Placental epithelial cell (primary cell): ENCODE results near the gene MAP4K5. TPM values are rescaled to one million over a fixed set of nuclear protein-coding genes. Genes with fewer than 3 reads are reported as not detected.

Experiments used
- small RNA-seq: library from RNA; depleted of rRNA; stranded (forward); fragments of <200 nt; gene quantifications from one replicate; pipeline ENCODE3, GENCODE V24; 2012
- total RNA-seq: library from RNA; depleted of rRNA; stranded (reverse); fragments of >200 nt; gene quantifications from 2 replicates; pipeline ENCODE4 v1.2.3, GENCODE V29; 2012

Gene MAP4K5
- total RNA-seq, result 48.7 and 70.4 TPM in 2 replicates

DNA sequence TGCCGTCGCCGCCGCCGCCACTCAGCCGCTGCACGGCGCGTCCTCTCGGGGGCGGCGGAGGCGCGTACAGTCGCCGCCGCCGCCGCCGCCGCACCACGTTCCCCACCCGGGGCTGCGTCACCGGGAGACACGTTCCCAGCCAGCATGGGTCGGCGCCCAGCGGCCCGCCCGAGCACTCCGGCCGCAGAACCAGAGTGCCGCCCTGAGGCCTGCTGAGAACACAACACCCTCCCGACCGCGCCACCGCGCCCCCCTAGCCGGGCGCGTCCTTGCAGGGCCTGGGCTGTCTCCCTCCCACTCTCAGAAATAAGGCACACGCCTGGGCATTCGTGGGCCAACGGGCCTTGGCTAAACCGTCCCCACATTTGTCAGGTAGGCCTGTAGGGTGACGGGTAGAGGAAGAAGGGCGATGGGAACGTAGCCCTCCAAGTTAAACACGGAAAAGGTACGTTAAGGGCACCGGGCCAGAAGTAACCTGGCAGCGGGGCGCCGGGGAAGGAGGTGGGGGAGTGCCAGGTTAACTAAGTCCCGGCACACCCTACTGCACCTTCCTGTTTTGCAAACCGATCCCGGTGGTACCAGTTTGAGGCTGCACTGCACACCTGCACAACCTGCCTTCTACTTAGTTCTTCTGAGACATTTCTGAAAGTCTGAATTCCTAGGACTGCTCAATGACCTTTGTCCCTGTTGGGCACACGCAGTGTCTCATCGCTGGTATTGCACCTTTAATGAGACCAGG is at the start of gene MAP4K5:
TSS of gene MAP4K5 (minus strand) at position 68 of the 739 bp plus-strand sequence. CDS start 520 bp downstream, outside the sequence.

DNA sequence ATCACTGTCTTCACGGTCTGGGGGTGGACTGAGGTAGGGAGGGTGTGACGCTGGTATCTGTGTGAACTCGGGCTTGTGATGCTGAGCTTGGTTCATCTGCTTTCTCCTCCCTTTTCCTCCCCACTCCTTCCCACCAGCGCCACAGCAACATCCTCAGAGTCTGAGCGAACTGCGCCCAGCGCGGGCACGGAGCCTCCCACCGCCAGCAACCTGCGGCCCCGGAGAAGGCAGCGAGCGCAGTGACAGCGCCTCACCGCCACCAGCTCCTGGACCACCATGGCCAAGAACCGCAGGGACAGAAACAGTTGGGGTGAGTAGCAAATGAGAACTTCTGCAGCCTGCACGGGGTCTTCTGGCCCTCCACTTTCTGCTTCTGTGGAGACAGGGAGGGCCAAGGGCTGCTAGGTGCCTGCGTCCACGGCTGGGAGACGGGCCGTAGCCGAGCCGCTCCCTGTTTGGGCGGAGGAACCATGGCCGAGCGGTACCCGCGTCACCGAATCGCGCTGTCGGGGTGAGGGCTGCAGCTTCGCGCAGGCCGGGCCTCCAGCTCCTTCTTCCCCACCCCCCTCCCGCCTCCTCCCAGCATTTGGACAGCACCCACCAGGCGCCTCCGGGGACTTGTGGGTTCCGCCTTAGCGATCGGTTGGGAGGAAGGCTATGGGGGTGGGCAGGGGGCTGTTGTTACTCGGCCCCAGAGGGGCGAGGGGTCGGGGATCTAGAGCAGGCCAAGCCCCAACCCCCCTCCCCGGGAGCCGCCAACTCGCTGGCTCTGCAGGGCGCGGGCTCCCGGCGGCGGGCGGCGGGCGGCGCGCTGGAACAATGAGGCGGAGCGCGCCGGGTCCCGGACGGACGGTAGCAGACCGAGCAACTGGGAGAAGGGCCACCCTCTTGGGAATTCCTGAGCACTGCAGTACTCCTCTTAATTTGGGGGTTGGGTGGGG is 27.9 kb upstream of the MAP4K5 start, which contains the start of gene ATL1:
TSS of gene ATL1 (plus strand) at position 156 of the 941 bp plus-strand sequence. CDS start at position 277, 121 bp downstream.

DNA sequence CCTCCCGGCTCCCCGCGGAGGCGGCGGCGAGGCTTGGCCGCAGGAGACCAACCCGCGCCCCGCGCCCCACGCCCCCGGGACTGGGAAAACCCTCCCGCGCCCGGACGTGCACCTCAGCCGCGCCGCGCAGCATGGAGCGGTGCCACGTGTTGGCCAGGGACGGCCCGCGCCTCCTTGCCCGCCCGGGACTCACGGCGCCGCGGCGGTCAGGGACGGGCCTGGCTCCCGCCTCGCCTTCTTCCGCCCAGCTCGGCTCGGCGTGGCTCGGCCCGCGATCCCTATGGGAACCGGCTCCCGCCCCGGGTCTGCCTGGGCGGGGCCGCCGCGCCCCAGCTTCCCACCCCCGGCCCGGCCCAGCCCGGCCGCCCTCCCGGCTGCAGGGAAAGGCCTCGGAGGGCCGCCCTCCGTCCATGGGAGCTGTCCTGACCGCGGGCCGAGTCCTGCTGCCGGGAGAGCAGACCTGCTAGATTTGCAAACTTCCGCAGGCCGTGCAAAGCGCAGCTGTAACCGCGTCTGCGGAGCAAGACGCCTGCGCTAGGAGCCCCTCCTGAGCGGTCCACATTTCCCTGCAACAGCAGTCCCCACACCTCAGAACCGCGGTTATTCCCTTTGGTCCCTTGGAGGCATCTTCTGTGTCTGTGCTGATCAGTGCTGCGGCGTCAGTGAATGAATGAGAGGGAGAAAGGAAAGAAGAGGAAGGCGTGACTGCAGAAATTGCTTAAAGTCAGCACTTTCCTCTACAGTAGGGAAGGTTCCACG is 135.6 kb downstream of the MAP4K5 start, which contains the start of gene CDKL1:
TSS of gene CDKL1 (minus strand) at position 251 of the 759 bp plus-strand sequence. CDS start 1,013 bp downstream, outside the sequence.

Small RNA genes lying within 50 kb of the gene (small RNA-seq; reads per million reads assigned to genes)
- gene RF00019 (not detected), gene SNRPGP1 (not detected)

Other genes with a start within 250 kb of the MAP4K5 start
- gene L2HGDH, start 220.3 kb downstream of the MAP4K5 start, total RNA-seq, result 4.7 and 5.6 TPM in 2 replicates
- gene DMAC2L, start 220.2 kb downstream of the MAP4K5 start, total RNA-seq, result 4.0 and 7.9 TPM in 2 replicates
- gene CDKL1, start 135.7 kb downstream of the MAP4K5 start, total RNA-seq, result 1.2 and 1.6 TPM in 2 replicates
- gene ATL1, start 27.6 kb upstream of the MAP4K5 start, total RNA-seq, result 5.9 and 6.0 TPM in 2 replicates
- gene SAV1, start 135.7 kb upstream of the MAP4K5 start, total RNA-seq, result 13.0 and 18.8 TPM in 2 replicates